GM12878 (cell line): Measurements from ENCODE around the gene AMOTL1. TPM values are rescaled to one million over a fixed set of nuclear protein-coding genes. Genes with fewer than 3 reads are reported as not detected.

Experiments used
- ATAC-seq: fragments of 200-7000 bp; cut with Tn5 transposase; 3 replicates; pipeline ENCODE4 v1.9.1; 2020; ENCODE audit warnings: mild to moderate bottlenecking, moderate library complexity
- BruUV-seq: library from RNA; stranded (reverse); fragments of 400-500 nt; replicated peaks from 2 replicates; lab custom pipeline; 2021; lab: Mats Ljungman, UMichigan
- CTCF ChIA-PET: fragments of 300-600 bp; sonication (Branson Sonifier 250); formaldehyde crosslinking; extraction: SDS; loops from one replicate; lab custom pipeline; 2021; ENCODE audit warnings: inconsistent platforms; lab: Yijun Ruan, JAX
- POLR2A ChIA-PET: fragments of 350-600 bp; formaldehyde crosslinking; extraction: SDS; loops from one replicate; lab custom pipeline; 2021; ENCODE audit warnings: inconsistent platforms; lab: Charles Lee
- RAD21 ChIA-PET: fragments of 300-600 bp; sonication (Branson Sonifier 250); formaldehyde crosslinking; loops from one replicate; lab custom pipeline; 2023; ENCODE audit warnings: antibody characterized with exemption; ENCODE audit not compliant: unreplicated experiment; lab: Charles Lee
- SMC1A ChIA-PET: fragments of 300-600 bp; sonication (Branson Sonifier 250); formaldehyde crosslinking; loops from one replicate; lab custom pipeline; 2023; ENCODE audit not compliant: unreplicated experiment, uncharacterized antibody; lab: Charles Lee
- DNase-seq: peaks from one replicate; pipeline ENCODE4 v3.0.0-alpha.2; 2011; ENCODE audit warnings: low read depth, low spot score
- FAIRE-seq: peaks from 3 replicates; lab custom pipeline; 2011; peaks lifted over from hg19 to GRCh38; lab: Jason Lieb, UNC
- H2AFZ ChIP-seq: 2 replicates; pipeline ENCODE4 v1.6.0; 2011; ENCODE audit warnings: low read depth, low read length, control low read depth; ENCODE audit not compliant: control insufficient read depth
- H3K27ac ChIP-seq: 2 replicates; pipeline ENCODE4 v1.5.1; 2011; ENCODE audit warnings: control low read depth; ENCODE audit not compliant: control insufficient read depth, insufficient read depth
- H3K27me3 ChIP-seq, 2 experiments: replicated peaks in 1 of 2; 2 replicates each; pipeline versions ENCODE4 v1.6.0 to v1.6.1; 2011; ENCODE audit warnings: low read length in 1 of 2; ENCODE audit not compliant: control insufficient read depth in 2 of 2, insufficient read depth in 2 of 2
- H3K36me3 ChIP-seq, 2 experiments: 2 replicates each; pipeline ENCODE4 v1.5.1; 2011; ENCODE audit warnings: low read length in 1 of 2; ENCODE audit not compliant: control insufficient read depth in 2 of 2, insufficient read depth in 2 of 2
- H3K4me1 ChIP-seq: 2 replicates; pipeline ENCODE4 v1.6.1; 2011; ENCODE audit warnings: mild to moderate bottlenecking, low read length, moderate library complexity, mixed read lengths; ENCODE audit not compliant: control insufficient read depth, insufficient read depth
- H3K4me2 ChIP-seq: 2 replicates; pipeline ENCODE4 v1.6.0; 2011; ENCODE audit warnings: control low read depth; ENCODE audit not compliant: control insufficient read depth, insufficient read depth
- H3K4me3 ChIP-seq: fragments of 200-600 bp; sonication (generic); 2 replicates; pipeline ENCODE4 v1.5.1; 2016
- H3K79me2 ChIP-seq: 2 replicates; pipeline ENCODE4 v1.6.0; 2011; ENCODE audit warnings: low read length; ENCODE audit not compliant: control insufficient read depth, insufficient read depth
- H3K9ac ChIP-seq: 2 replicates; pipeline ENCODE4 v1.8.0; 2011; ENCODE audit warnings: low read length, control low read depth, mixed read lengths; ENCODE audit not compliant: control insufficient read depth, insufficient read depth
- H3K9me3 ChIP-seq: replicated peaks from 3 replicates; pipeline ENCODE4 v1.5.1; 2011; ENCODE audit warnings: mild to moderate bottlenecking, low read length; ENCODE audit not compliant: control insufficient read depth, insufficient read depth
- H4K20me1 ChIP-seq: 2 replicates; pipeline ENCODE4 v1.6.0; 2011; ENCODE audit not compliant: control insufficient read depth, insufficient read depth
- BMI1 ChIP-seq: fragments of 450-650 bp; IDR thresholded peaks from 2 replicates; pipeline ENCODE4 v1.6.1; 2016; ENCODE audit warnings: mild to moderate bottlenecking, moderate library complexity, borderline replicate concordance
- E2F4 ChIP-seq: IDR thresholded peaks from 2 replicates; pipeline ENCODE4 v1.6.1; 2012; ENCODE audit warnings: low read depth, low read length, improper control_type of control experiment
- EZH2 ChIP-seq: IDR thresholded peaks from 2 replicates; pipeline ENCODE4 v1.6.1; 2012; ENCODE audit warnings: low read depth, mild to moderate bottlenecking, control low read depth, inconsistent platforms, low read length, borderline replicate concordance; ENCODE audit not compliant: control insufficient read depth
- JUNB ChIP-seq: IDR thresholded peaks from 2 replicates; pipeline ENCODE4 v1.6.1; 2016; ENCODE audit warnings: antibody characterized with exemption, mild to moderate bottlenecking
- KAT2A ChIP-seq: conservative IDR thresholded peaks from 2 replicates; pipeline ENCODE4 v1.6.1; 2011; ENCODE audit warnings: low read depth, low read length; ENCODE audit not compliant: control insufficient read depth
- MEF2B ChIP-seq: fragments of 450-650 bp; IDR thresholded peaks from 2 replicates; pipeline ENCODE4 v1.6.1; 2018; ENCODE audit warnings: mild to moderate bottlenecking, moderate library complexity; ENCODE audit not compliant: partially characterized antibody, poor library complexity, severe bottlenecking
- NR2C2 ChIP-seq: IDR thresholded peaks from 2 replicates; pipeline ENCODE4 v1.6.1; 2011; ENCODE audit warnings: borderline replicate concordance, low read depth; ENCODE audit not compliant: control insufficient read depth, insufficient read length
- POLR2AphosphoS2 ChIP-seq: IDR thresholded peaks from 2 replicates; pipeline ENCODE4 v1.6.1; 2011; ENCODE audit warnings: low read depth, mild to moderate bottlenecking, low read length, improper control_type of control experiment, moderate library complexity
- RAD51 ChIP-seq: fragments of 450-650 bp; IDR thresholded peaks from 2 replicates; pipeline ENCODE4 v1.6.1; 2016; ENCODE audit warnings: moderate library complexity, mild to moderate bottlenecking, inconsistent platforms
- RUNX3 ChIP-seq: IDR thresholded peaks from 2 replicates; pipeline ENCODE4 v1.6.1; 2012; ENCODE audit warnings: low read length, inconsistent platforms
- SUZ12 ChIP-seq: fragments of 200-600 bp; sonication (generic); IDR thresholded peaks from one replicate; pipeline ENCODE4 v1.6.1; 2018; ENCODE audit warnings: antibody characterized with exemption, mild to moderate bottlenecking; ENCODE audit not compliant: unreplicated experiment
- WRNIP1 ChIP-seq: IDR thresholded peaks from 2 replicates; pipeline ENCODE4 v1.6.1; 2011; ENCODE audit warnings: low read depth, low read length, improper control_type of control experiment, borderline replicate concordance
- YBX1 ChIP-seq: fragments of 450-650 bp; IDR thresholded peaks from 2 replicates; pipeline ENCODE4 v1.6.1; 2016; ENCODE audit warnings: antibody characterized with exemption
- ZSCAN29 ChIP-seq: fragments of 450-650 bp; IDR thresholded peaks from 2 replicates; pipeline ENCODE4 v1.6.1; 2017; ENCODE audit warnings: mild to moderate bottlenecking, moderate library complexity
- WGBS: methylation state at CpG from one replicate; pipeline ENCODE4 v1.1.6; 2016; ENCODE audit warnings: low lambda C conversion rate; ENCODE audit not compliant: insufficient replicate concordance, insufficient coverage; ENCODE audit errors: missing lambda C conversion rate; 5-methylcytosine and 5-hydroxymethylcytosine counted together
- in situ Hi-C: fragments of 300-500 bp; cut with MboI; formaldehyde crosslinking; loops from 9 replicates; pipeline ENCODE4 v1.14.3; 2018; ENCODE audit warnings: mixed read lengths
- intact Hi-C: fragments of 100-400 bp; cut with micrococcal nuclease; formaldehyde crosslinking; loops from one replicate; pipeline ENCODE4 v1.14.2; 2022; ENCODE audit not compliant: unreplicated experiment
- polyA plus RNA-seq, 11 experiments: library from polyadenylated mRNA; depleted of rRNA in 4 of 11; unstranded in 6 of 11; stranded (reverse) in 5 of 11; fragments of >200 nt; fragmentation: Nextera tagmentation in 4 of 11; fragmentation: Illumina TruSeq in 1 of 11; extraction: Ambion mirVana in 4 of 11; extraction: Trizol in 1 of 11; gene quantifications; 1 replicate in 1 of 11; 2 replicates in 10 of 11; pipeline versions ENCODE4 v1.2.1 to v1.2.3, GENCODE V29; 2011 to 2016; ENCODE audit warnings: inconsistent platforms in 2 of 11, missing spikeins in 2 of 11, low read depth in 1 of 11
- total RNA-seq, 4 experiments: library from RNA; depleted of rRNA in 3 of 4; stranded (reverse); fragments of >200 nt in 3 of 4; fragmentation: Illumina TruSeq in 1 of 4; extraction: Trizol in 1 of 4; gene quantifications; 2 replicates each; pipeline versions ENCODE4 v1.2.1 to v1.2.3, GENCODE V29; 2013 to 2021
- TF ChIP-seq, protein P1 (sequence below): fragments of 450-650 bp; formaldehyde crosslinking; IDR thresholded peaks from 2 replicates; pipeline ENCODE4 v1.4.0; 2020; ENCODE audit warnings: mild to moderate bottlenecking, moderate library complexity
- TF ChIP-seq, protein P2 (sequence below): IDR thresholded peaks from 2 replicates; pipeline ENCODE4 v1.6.1; 2011; ENCODE audit warnings: borderline replicate concordance, low read depth, mild to moderate bottlenecking, moderate library complexity, low read length; ENCODE audit not compliant: insufficient read depth, poor library complexity, severe bottlenecking

The AMOTL1 gene
- total and polyA plus RNA-seq, 10 of the 15 experiments (the other 5 are each of a cell fraction or from before 2014, with no cell fraction given) = under 0.01 to 0.41 (median 0.01) TPM; not detected in 7

DNA sequence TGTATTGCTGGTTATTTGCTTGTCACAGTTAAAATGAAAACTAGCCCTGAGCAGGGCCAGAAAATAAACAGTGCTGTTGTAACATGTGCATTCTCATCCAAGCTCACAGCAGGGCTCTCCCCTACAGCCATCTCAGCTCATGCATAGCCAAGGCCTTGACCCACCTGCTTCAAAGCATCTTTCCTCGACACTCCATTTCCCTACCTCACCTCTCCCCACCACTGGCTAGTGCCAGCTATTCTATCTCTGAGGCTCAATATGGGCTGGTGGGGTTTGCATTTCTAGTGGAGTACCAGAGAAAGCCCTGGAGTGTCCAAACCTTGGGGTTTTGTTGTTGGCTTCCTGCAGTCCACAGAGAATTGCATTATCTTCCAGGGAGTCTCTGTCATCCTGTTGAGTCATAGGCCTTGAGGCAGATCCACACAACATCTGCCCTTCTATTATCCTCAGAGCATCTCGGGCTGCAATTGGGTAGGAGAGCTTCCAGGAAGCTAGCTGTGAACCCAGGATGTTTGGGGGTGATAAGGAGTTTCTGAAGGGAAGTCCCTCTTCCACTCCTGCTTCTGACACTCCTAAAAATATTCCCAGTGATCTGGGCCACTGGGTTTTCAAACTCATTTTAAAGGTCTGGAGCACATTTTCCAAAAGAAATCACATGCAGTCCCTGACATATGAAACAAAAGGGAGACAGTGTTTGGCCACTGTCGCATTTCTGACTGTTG lies 36.1 kb upstream of the AMOTL1 start:
- H3K9ac ChIP-seq = no peak overlapping the region
- no peaks in the 10 kb centered on the region for H3K36me3 ChIP-seq
- FAIRE-seq (no peak), ATAC-seq (no peak), DNase-seq (no peak)
- H3K9me3 ChIP-seq = no peaks in the 10 kb centered on the region
- TF ChIP-seq SUZ12 = no peak
- no peak for TF ChIP-seq ZSCAN29
- no peak for TF ChIP-seq RUNX3
- TF ChIP-seq RAD51 = no peak
- TF ChIP-seq, protein P1, sequence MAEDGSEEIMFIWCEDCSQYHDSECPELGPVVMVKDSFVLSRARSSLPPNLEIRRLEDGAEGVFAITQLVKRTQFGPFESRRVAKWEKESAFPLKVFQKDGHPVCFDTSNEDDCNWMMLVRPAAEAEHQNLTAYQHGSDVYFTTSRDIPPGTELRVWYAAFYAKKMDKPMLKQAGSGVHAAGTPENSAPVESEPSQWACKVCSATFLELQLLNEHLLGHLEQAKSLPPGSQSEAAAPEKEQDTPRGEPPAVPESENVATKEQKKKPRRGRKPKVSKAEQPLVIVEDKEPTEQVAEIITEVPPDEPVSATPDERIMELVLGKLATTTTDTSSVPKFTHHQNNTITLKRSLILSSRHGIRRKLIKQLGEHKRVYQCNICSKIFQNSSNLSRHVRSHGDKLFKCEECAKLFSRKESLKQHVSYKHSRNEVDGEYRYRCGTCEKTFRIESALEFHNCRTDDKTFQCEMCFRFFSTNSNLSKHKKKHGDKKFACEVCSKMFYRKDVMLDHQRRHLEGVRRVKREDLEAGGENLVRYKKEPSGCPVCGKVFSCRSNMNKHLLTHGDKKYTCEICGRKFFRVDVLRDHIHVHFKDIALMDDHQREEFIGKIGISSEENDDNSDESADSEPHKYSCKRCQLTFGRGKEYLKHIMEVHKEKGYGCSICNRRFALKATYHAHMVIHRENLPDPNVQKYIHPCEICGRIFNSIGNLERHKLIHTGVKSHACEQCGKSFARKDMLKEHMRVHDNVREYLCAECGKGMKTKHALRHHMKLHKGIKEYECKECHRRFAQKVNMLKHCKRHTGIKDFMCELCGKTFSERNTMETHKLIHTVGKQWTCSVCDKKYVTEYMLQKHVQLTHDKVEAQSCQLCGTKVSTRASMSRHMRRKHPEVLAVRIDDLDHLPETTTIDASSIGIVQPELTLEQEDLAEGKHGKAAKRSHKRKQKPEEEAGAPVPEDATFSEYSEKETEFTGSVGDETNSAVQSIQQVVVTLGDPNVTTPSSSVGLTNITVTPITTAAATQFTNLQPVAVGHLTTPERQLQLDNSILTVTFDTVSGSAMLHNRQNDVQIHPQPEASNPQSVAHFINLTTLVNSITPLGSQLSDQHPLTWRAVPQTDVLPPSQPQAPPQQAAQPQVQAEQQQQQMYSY (CRISPR knock-in tag) = no peak
- TF ChIP-seq JUNB = no peak
- TF ChIP-seq KAT2A = no peak
- TF ChIP-seq, protein P2, sequence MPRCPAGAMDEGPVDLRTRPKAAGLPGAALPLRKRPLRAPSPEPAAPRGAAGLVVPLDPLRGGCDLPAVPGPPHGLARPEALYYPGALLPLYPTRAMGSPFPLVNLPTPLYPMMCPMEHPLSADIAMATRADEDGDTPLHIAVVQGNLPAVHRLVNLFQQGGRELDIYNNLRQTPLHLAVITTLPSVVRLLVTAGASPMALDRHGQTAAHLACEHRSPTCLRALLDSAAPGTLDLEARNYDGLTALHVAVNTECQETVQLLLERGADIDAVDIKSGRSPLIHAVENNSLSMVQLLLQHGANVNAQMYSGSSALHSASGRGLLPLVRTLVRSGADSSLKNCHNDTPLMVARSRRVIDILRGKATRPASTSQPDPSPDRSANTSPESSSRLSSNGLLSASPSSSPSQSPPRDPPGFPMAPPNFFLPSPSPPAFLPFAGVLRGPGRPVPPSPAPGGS = no peak
- no peak for TF ChIP-seq E2F4
- no peak for TF ChIP-seq BMI1
- TF ChIP-seq MEF2B = no peak
- no peak for TF ChIP-seq WRNIP1
- TF ChIP-seq POLR2AphosphoS2 = no peak
- no peak for TF ChIP-seq YBX1
- no peak for TF ChIP-seq NR2C2
- no peak for TF ChIP-seq EZH2
- CTCF ChIA-PET = interaction anchor here (0.9 kb wide), 1 partner anchor 98 kb away, joined by 4 read pairs; no protein-coding TSS in a partner anchor
- SMC1A ChIA-PET = interaction anchor here (0.8 to 1.4 kb wide), 2 partner anchors 56 to 95 kb away, joined by 3 to 5 read pairs; no protein-coding TSS in a partner anchor
- H3K4me3 ChIP-seq = no peak overlapping the region
- H3K4me2 ChIP-seq = no peak overlapping the region
- H3K27me3 ChIP-seq = peaks cover 0 to 2% of the 10 kb centered on the region in 2 experiments; a peak in 1 of 4 replicates
- H2AFZ ChIP-seq = no peak overlapping the region
- RAD21 ChIA-PET = no interaction called here
- no TSS peak for BruUV-seq
- H3K4me1 ChIP-seq = no peaks in the 10 kb centered on the region
- in situ Hi-C loops = no loop called here
- POLR2A ChIA-PET = no interaction called here
- no peaks in the 10 kb centered on the region for H3K79me2 ChIP-seq
- WGBS = 27% methylated on average over 3 of the region's 3 CpGs
- H4K20me1 ChIP-seq = no peaks in the 10 kb centered on the region
- no peak overlapping the region for H3K27ac ChIP-seq
- intact Hi-C loops = no loop called here
